ENCODE results near the gene IL10. TPM values are rescaled to one million over a fixed set of nuclear protein-coding genes. Genes with fewer than 3 reads are reported as not detected.

IL10 gene
- total RNA-seq: not detected in 2 replicates
- long read RNA-seq: 0 reads

GRCh38 chr1:206772243-206772937, at the start of gene IL10:
Gene IL10, minus strand, starts transcription at chr1:206772494. Its CDS starts 59 bp downstream, at chr1:206772435.
- H3K4me3 Mint-ChIP-seq: no peak within 1 kb of the TSS

GRCh38 chr1:206821493-206821892, 49.2 kb upstream of the IL10 start:
- Mint-ChIP-seq H3K4me3 (no peak overlapping the region), H3K27ac (ENCODE audit: unreplicated experiment) (no peak overlapping the region), H3K27me3 (ENCODE audit: low read depth) (no peaks in the 10 kb centered on the region), H3K4me1 (no peaks in the 10 kb centered on the region), H3K9me3 (no peaks in the 10 kb centered on the region), H3K36me3 (ENCODE audit: low read depth) (no peaks in the 10 kb centered on the region)
- no peak for TF ChIP-seq CTCF (conservative IDR thresholded peaks at IDR 0.05)
- DNase-seq (ENCODE audit: low read depth, low spot score): no peak

More at GRCh38 chr1:206772243-206772937, at the start of gene IL10:
- Mint-ChIP-seq H3K4me1 (peaks cover 26% of the 10 kb centered on the region), H3K36me3 (ENCODE audit: low read depth) (no peaks in the 10 kb centered on the region), H3K27me3 (ENCODE audit: low read depth) (no peaks in the 10 kb centered on the region), H3K9me3 (no peaks in the 10 kb centered on the region), H3K27ac (ENCODE audit: unreplicated experiment) (no peak within 1 kb of the TSS)
- DNase-seq (ENCODE audit: low read depth, low spot score): no peak
- TF ChIP-seq CTCF (conservative IDR thresholded peaks at IDR 0.05): no peak

GRCh38 chr1:206816390-206817287, 44.3 kb upstream of the IL10 start:
- Mint-ChIP-seq H3K27me3 (ENCODE audit: low read depth) (no peaks in the 10 kb centered on the region), H3K27ac (ENCODE audit: unreplicated experiment) (no peak overlapping the region), H3K9me3 (peaks cover 3% of the 10 kb centered on the region), H3K36me3 (ENCODE audit: low read depth) (peaks cover 2% of the 10 kb centered on the region), H3K4me1 (no peaks in the 10 kb centered on the region), H3K4me3 (no peak overlapping the region)
- no peak for DNase-seq (ENCODE audit: low read depth, low spot score)
- no peak for TF ChIP-seq CTCF (conservative IDR thresholded peaks at IDR 0.05)

- peaks cover 2% of the 10 kb centered on the region for H3K36me3 Mint-ChIP-seq (ENCODE audit: low read depth)
- no peak overlapping the region for H3K4me3 Mint-ChIP-seq
- H3K27me3 Mint-ChIP-seq (ENCODE audit: low read depth): no peaks in the 10 kb centered on the region
- H3K27ac Mint-ChIP-seq (ENCODE audit: unreplicated experiment): no peak overlapping the region
- TF ChIP-seq CTCF (conservative IDR thresholded peaks at IDR 0.05): no peak
- H3K9me3 Mint-ChIP-seq: peaks cover 5% of the 10 kb centered on the region
- H3K4me1 Mint-ChIP-seq: no peaks in the 10 kb centered on the region
- no peak for DNase-seq (ENCODE audit: low read depth, low spot score)
These were observed 42.5 kb upstream of the IL10 start for GRCh38 chr1:206814716-206815341.

GRCh38 chr1:206812471-206812870, 40.2 kb upstream of the IL10 start:
- no peak for TF ChIP-seq CTCF (conservative IDR thresholded peaks at IDR 0.05)
- H3K36me3 Mint-ChIP-seq (ENCODE audit: low read depth): peaks cover 2% of the 10 kb centered on the region
- no peak for DNase-seq (ENCODE audit: low read depth, low spot score)
- H3K9me3 Mint-ChIP-seq: peaks cover 5% of the 10 kb centered on the region
- H3K4me3 Mint-ChIP-seq: no peak overlapping the region
- H3K27me3 Mint-ChIP-seq (ENCODE audit: low read depth): no peaks in the 10 kb centered on the region
- no peak overlapping the region for H3K27ac Mint-ChIP-seq (ENCODE audit: unreplicated experiment)
- H3K4me1 Mint-ChIP-seq: no peaks in the 10 kb centered on the region
